ENCODE data around the gene STC2.

DNA sequence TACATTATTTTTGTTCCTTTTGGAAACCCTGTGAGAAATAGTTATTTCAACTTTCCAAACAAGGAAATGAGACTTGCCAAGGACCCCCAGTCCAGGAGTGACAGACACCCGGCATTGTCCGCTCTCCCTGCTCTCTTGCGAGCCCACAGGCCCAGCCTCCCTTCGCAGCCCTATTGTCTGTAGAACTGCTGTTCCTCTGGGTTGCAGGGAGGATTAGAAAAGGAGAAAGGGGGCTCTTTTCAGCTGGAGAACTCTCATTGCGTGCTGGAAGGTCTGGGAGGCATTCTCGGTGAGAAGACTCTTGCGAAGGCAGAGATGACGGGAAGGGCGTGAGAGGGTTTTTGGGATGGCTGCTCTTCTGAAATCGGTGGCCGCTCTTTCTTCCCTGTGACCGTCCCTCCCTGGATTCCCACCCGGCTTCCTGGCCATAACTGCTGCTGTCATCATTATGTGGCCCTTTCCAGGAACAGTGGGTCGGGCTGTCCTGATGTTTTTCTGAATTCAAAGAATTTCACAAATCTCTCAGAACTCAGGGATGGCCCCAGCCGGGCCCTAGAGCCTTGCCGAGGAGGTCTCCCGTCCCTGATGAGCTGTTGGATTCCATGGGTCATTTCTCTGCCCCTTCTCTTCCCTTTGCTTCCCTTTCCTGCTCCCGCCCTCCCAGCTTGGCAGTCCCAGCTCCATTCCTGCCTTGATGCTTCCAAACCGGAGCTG, 29.8 kb downstream of the STC2 start:
- TF ChIP-seq POLR2AphosphoS5 (IDR thresholded peaks at IDR 0.05) (no peak), POLR2A (IDR thresholded peaks at IDR 0.05) (no peak)
- TF ChIP-seq, protein P1, sequence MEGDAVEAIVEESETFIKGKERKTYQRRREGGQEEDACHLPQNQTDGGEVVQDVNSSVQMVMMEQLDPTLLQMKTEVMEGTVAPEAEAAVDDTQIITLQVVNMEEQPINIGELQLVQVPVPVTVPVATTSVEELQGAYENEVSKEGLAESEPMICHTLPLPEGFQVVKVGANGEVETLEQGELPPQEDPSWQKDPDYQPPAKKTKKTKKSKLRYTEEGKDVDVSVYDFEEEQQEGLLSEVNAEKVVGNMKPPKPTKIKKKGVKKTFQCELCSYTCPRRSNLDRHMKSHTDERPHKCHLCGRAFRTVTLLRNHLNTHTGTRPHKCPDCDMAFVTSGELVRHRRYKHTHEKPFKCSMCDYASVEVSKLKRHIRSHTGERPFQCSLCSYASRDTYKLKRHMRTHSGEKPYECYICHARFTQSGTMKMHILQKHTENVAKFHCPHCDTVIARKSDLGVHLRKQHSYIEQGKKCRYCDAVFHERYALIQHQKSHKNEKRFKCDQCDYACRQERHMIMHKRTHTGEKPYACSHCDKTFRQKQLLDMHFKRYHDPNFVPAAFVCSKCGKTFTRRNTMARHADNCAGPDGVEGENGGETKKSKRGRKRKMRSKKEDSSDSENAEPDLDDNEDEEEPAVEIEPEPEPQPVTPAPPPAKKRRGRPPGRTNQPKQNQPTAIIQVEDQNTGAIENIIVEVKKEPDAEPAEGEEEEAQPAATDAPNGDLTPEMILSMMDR (IDR thresholded peaks at IDR 0.05) = no peak
